Measurements from ENCODE around the gene TSPAN1. TPM values are rescaled to one million over a fixed set of nuclear protein-coding genes. Genes with fewer than 3 reads are reported as not detected.

Gene TSPAN1
- total and polyA plus RNA-seq, 2 of the 13 experiments (the other 11 are each of a cell fraction or from before 2014, with no cell fraction given), result 1.7 to 2.9 TPM

DNA sequence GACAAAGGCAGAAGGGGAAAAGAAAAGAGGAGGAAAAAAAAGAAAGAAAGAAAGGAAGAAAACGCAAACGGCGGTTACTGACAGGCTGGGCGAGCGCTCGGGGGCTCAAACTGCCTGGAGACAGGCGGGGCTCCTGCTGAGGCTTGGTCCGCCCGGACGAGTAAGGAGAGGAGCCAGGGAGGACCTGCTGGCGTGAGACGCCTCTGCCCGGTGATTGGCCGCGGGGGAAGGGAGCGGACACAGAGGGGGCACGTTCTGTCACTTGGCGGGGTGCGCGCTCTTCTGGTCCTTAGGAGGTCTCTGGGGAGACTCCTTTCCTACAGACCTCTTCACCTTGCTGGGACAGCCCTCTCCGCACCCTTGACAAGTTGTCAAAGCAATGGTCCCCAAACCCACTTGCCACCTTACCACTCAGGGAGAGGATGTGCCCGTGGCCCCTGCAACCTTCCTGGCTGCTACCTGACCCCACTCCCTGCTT lies 41.7 kb upstream of the TSPAN1 start (continued):
- TF ChIP-seq MAFK (conservative IDR thresholded peaks at IDR 0.05 in 1 of 2, IDR thresholded peaks at IDR 0.05 in 1 of 2; ENCODE audit: low read length in 2 of 2) (no peak), HNRNPH1 (optimal IDR thresholded peaks at IDR 0.05; ENCODE audit: low read depth, low read length) (no peak), DR1 (CRISPR knock-in tag; IDR thresholded peaks at IDR 0.05) (no peak), MYC (CRISPR knock-in tag; IDR thresholded peaks at IDR 0.05; ENCODE audit: borderline replicate concordance) (no peak; the same call in 1 of the 2 replicates), SIX4 (CRISPR knock-in tag; IDR thresholded peaks at IDR 0.05) (no peak), ZNF776 (CRISPR knock-in tag; IDR thresholded peaks at IDR 0.05) (no peak), ZFX (CRISPR knock-in tag; IDR thresholded peaks at IDR 0.05; ENCODE audit: low read depth) (0 out of 2 replicates have a peak, but pooled peaks have one; percentile 2), HHEX (CRISPR knock-in tag; IDR thresholded peaks at IDR 0.05) (no peak), KAT7 (CRISPR knock-in tag; IDR thresholded peaks at IDR 0.05; ENCODE audit: borderline replicate concordance) (no peak), CHD2 (IDR thresholded peaks at IDR 0.05; ENCODE audit: low read depth, low read length) (no peak), ZNF598 (CRISPR knock-in tag; IDR thresholded peaks at IDR 0.05; ENCODE audit: borderline replicate concordance) (no peak), TCF12 (IDR thresholded peaks at IDR 0.05) (no peak), TCF12 (CRISPR knock-in tag; IDR thresholded peaks at IDR 0.05) (no peak), ZFP41 (CRISPR knock-in tag; IDR thresholded peaks at IDR 0.05; ENCODE audit: borderline replicate concordance) (no peak)
- TF ChIP-seq, protein P1, sequence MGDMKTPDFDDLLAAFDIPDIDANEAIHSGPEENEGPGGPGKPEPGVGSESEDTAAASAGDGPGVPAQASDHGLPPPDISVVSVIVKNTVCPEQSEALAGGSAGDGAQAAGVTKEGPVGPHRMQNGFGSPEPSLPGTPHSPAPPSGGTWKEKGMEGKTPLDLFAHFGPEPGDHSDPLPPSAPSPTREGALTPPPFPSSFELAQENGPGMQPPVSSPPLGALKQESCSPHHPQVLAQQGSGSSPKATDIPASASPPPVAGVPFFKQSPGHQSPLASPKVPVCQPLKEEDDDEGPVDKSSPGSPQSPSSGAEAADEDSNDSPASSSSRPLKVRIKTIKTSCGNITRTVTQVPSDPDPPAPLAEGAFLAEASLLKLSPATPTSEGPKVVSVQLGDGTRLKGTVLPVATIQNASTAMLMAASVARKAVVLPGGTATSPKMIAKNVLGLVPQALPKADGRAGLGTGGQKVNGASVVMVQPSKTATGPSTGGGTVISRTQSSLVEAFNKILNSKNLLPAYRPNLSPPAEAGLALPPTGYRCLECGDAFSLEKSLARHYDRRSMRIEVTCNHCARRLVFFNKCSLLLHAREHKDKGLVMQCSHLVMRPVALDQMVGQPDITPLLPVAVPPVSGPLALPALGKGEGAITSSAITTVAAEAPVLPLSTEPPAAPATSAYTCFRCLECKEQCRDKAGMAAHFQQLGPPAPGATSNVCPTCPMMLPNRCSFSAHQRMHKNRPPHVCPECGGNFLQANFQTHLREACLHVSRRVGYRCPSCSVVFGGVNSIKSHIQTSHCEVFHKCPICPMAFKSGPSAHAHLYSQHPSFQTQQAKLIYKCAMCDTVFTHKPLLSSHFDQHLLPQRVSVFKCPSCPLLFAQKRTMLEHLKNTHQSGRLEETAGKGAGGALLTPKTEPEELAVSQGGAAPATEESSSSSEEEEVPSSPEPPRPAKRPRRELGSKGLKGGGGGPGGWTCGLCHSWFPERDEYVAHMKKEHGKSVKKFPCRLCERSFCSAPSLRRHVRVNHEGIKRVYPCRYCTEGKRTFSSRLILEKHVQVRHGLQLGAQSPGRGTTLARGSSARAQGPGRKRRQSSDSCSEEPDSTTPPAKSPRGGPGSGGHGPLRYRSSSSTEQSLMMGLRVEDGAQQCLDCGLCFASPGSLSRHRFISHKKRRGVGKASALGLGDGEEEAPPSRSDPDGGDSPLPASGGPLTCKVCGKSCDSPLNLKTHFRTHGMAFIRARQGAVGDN (CRISPR knock-in tag; IDR thresholded peaks at IDR 0.05), result peak; percentile 58; the same call in 1 of the 2 replicates
- TF ChIP-seq, protein P2, sequence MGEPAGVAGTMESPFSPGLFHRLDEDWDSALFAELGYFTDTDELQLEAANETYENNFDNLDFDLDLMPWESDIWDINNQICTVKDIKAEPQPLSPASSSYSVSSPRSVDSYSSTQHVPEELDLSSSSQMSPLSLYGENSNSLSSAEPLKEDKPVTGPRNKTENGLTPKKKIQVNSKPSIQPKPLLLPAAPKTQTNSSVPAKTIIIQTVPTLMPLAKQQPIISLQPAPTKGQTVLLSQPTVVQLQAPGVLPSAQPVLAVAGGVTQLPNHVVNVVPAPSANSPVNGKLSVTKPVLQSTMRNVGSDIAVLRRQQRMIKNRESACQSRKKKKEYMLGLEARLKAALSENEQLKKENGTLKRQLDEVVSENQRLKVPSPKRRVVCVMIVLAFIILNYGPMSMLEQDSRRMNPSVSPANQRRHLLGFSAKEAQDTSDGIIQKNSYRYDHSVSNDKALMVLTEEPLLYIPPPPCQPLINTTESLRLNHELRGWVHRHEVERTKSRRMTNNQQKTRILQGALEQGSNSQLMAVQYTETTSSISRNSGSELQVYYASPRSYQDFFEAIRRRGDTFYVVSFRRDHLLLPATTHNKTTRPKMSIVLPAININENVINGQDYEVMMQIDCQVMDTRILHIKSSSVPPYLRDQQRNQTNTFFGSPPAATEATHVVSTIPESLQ (CRISPR knock-in tag; conservative IDR thresholded peaks at IDR 0.05), result no peak
- TF ChIP-seq, protein P3, sequence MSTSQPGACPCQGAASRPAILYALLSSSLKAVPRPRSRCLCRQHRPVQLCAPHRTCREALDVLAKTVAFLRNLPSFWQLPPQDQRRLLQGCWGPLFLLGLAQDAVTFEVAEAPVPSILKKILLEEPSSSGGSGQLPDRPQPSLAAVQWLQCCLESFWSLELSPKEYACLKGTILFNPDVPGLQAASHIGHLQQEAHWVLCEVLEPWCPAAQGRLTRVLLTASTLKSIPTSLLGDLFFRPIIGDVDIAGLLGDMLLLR (CRISPR knock-in tag; IDR thresholded peaks at IDR 0.05), result no peak
- TF ChIP-seq, protein P4, sequence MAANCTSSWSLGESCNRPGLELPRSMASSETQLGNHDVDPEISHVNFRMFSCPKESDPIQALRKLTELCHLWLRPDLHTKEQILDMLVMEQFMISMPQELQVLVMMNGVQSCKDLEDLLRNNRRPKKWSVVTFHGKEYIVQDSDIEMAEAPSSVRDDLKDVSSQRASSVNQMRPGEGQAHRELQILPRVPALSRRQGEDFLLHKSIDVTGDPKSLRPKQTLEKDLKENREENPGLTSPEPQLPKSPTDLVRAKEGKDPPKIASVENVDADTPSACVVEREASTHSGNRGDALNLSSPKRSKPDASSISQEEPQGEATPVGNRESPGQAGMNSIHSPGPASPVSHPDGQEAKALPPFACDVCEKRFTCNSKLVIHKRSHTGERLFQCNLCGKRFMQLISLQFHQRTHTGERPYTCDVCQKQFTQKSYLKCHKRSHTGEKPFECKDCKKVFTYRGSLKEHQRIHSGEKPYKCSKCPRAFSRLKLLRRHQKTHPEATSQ (CRISPR knock-in tag; IDR thresholded peaks at IDR 0.05; ENCODE audit: borderline replicate concordance), result no peak
- TF ChIP-seq, protein P5, sequence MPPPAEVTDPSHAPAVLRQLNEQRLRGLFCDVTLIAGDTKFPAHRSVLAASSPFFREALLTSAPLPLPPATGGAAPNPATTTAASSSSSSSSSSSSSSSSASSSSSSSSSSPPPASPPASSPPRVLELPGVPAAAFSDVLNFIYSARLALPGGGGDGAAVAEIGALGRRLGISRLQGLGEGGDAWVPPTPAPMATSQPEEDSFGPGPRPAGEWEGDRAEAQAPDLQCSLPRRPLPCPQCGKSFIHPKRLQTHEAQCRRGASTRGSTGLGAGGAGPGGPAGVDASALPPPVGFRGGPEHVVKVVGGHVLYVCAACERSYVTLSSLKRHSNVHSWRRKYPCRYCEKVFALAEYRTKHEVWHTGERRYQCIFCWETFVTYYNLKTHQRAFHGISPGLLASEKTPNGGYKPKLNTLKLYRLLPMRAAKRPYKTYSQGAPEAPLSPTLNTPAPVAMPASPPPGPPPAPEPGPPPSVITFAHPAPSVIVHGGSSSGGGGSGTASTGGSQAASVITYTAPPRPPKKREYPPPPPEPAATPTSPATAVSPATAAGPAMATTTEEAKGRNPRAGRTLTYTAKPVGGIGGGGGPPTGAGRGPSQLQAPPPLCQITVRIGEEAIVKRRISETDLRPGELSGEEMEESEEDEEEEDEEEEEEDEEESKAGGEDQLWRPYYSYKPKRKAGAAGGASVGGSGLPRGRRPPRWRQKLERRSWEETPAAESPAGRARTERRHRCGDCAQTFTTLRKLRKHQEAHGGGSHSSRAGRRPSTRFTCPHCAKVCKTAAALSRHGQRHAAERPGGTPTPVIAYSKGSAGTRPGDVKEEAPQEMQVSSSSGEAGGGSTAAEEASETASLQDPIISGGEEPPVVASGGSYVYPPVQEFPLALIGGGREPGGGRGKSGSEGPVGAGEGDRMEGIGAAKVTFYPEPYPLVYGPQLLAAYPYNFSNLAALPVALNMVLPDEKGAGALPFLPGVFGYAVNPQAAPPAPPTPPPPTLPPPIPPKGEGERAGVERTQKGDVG (CRISPR knock-in tag; IDR thresholded peaks at IDR 0.05; ENCODE audit: borderline replicate concordance), result no peak

Data from HepG2 (cell line).